Effector memory CD4-positive, alpha-beta T cell (primary cell): ENCODE results near the gene DIP2C.

Experiments used
- DNase-seq, 3 donors: peaks; one replicate each; pipeline ENCODE4 v3.0.0-alpha.2; 2020
- H3K27ac ChIP-seq: 2 replicates; pipeline ENCODE4 v1.7.0; 2013; ENCODE audit warnings: mild to moderate bottlenecking, low read length, moderate library complexity; ENCODE audit not compliant: insufficient read depth, poor library complexity, severe bottlenecking
- H3K27me3 ChIP-seq: replicated peaks from 2 replicates; pipeline ENCODE4 v1.7.0; 2013; ENCODE audit warnings: mild to moderate bottlenecking, low read length; ENCODE audit not compliant: insufficient read depth, control insufficient read depth, poor library complexity, severe bottlenecking
- H3K36me3 ChIP-seq: 2 replicates; pipeline ENCODE4 v1.7.0; 2013; ENCODE audit warnings: mild to moderate bottlenecking, low read length, moderate library complexity; ENCODE audit not compliant: control insufficient read depth, insufficient read depth
- H3K4me1 ChIP-seq: 2 replicates; pipeline ENCODE4 v1.7.0; 2013; ENCODE audit warnings: low read length, mild to moderate bottlenecking; ENCODE audit not compliant: control insufficient read depth, insufficient read depth, poor library complexity, severe bottlenecking
- H3K4me3 ChIP-seq: 2 replicates; pipeline ENCODE4 v1.7.0; 2013; ENCODE audit warnings: low read length, low read depth, mild to moderate bottlenecking; ENCODE audit not compliant: insufficient read depth, poor library complexity, severe bottlenecking
- H3K9me3 ChIP-seq: 2 replicates; pipeline ENCODE4 v1.7.0; 2013; ENCODE audit warnings: mild to moderate bottlenecking, low read length, moderate library complexity; ENCODE audit not compliant: control insufficient read depth

Gene DIP2C

DNA sequence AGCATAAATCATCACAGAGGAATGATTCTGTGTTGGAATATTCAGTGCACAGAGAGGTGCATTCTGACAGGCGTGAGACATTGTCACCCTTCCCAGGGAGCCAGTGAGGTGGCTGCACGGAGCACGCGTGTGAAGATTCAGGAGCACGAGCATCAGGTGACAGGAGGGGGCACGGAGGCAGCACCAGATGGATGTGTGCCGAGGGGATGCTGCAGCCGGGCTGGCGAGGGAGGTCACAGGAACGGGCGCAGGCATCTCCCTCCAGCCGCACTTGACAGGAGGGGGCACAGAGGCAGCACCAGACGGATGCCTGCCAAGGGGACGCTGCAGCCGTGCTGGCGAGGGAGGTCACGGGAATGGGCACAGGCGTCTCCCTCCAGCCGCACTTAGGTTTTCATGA, 66.5 kb downstream of the DIP2C start:
- Histone ChIP-seq H3K27me3 (no peaks in the 10 kb centered on the region), H3K36me3 (no peaks in the 10 kb centered on the region)

DNA sequence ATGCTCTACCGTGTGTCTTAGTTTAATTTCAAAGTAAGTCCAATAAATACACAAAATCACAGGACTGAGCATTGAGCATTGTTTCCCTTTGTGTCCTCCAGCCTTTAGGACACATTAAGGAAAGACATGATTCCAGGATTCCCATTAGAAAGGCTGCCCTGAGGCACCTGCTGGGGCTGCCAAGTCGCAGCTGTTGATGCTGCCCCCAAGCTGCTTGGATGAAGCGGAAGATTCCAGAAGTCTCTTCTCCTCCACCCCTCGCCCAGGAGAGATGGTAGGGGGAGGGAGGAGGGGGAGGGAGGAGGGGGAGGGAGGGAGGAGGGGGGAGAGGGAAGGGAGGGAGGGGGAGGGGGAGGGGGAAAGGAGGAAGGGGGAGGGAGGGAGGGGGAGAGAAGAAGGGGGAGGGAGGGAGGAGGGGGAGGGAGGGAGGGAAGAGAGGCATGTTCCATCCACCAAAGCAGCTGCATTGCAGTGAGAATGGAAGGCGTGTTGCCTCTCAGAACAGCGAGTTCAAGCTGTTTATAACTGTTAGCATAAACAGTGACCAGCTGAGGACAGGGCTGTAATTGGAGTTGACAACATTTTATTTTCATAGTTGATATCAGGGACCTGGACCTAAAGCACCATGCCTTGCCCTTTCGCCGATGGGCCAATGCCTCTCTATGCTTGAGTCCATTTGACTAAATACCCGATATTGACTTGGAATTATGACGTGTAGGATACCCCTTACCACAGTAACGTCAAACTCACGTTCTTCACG, 67.3 kb downstream of the DIP2C start:
- Histone ChIP-seq H3K9me3 (no peaks in the 10 kb centered on the region), H3K36me3 (no peaks in the 10 kb centered on the region), H3K4me3 (no peak overlapping the region), H3K27ac (no peak overlapping the region), H3K27me3 (no peaks in the 10 kb centered on the region), H3K4me1 (no peaks in the 10 kb centered on the region)
- DNase-seq = no peak

More for the DNA sequence above, 66.5 kb downstream of the DIP2C start:
- DNase-seq = no peak
- Histone ChIP-seq H3K9me3 (no peaks in the 10 kb centered on the region), H3K4me1 (no peaks in the 10 kb centered on the region), H3K27ac (no peak overlapping the region), H3K4me3 (no peak overlapping the region)

DNA sequence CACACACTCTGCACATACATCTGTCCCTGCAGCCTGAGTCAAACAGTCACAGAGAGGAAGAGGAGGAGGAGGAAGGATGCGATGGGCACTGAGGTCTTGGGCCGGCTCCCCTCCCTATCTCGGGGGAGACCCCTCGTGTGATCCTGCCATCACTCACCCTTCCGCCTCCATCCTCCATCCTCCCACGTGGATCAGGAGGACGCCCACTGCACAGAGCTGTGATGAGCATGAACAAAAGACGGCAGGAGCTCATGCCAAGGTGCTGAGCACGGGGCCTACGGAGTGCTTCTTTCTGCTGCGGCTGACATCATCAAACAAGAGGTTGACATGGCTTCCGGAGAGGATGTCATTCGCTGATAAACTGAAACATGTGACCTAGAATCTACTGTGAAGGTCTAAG, 68.0 kb downstream of the DIP2C start:
- no peaks in the 10 kb centered on the region for H3K36me3 ChIP-seq
- H3K27me3 ChIP-seq = no peaks in the 10 kb centered on the region
- H3K27ac ChIP-seq = no peak overlapping the region
- no peak overlapping the region for H3K4me3 ChIP-seq
- no peaks in the 10 kb centered on the region for H3K9me3 ChIP-seq
- DNase-seq = no peak
- H3K4me1 ChIP-seq = no peaks in the 10 kb centered on the region

DNA sequence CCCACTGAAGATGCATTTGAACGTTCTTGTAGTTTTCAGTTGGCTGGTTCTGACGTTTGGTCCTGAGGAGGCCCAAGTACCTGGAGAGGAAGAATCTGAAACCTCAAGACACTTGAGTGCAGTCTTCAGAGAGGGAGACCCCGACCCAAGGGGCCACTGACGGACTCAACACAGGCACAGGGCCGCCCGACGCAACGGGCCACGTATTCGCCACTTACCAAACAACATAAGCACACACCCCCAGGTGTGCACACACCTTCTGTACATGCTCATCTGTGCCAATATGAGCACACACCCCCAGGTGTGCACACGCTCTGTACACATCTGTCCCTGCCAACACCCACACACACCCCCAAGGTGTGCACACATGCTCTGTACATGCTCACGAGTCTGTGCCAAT, 68.5 kb downstream of the DIP2C start:
- Histone ChIP-seq H3K4me1 (no peaks in the 10 kb centered on the region), H3K4me3 (no peak overlapping the region), H3K36me3 (no peaks in the 10 kb centered on the region), H3K27me3 (no peaks in the 10 kb centered on the region), H3K27ac (no peak overlapping the region), H3K9me3 (no peaks in the 10 kb centered on the region)
- DNase-seq = no peak

DNA sequence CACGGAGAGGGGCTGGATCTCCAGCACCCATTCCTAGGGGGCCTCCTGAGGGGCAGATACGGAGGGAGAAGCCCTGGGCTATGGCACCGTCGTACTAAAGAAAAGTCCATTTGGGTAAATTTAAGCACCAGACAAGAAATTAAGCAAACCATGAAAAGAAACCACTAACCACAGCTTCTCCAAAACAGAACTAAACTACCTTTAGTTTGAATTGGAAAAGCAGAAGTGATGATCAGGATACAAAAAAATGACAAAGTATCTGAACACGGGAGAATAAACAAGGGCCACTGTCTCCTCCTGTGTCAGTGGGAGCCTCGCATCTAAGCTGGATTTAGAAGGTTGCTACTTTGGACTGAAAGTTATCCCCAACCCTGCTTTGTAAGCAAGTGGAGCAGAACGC, 69.1 kb downstream of the DIP2C start:
- DNase-seq = no peak
- H3K4me1 ChIP-seq = no peaks in the 10 kb centered on the region
- no peak overlapping the region for H3K27ac ChIP-seq
- H3K36me3 ChIP-seq = no peaks in the 10 kb centered on the region
- no peaks in the 10 kb centered on the region for H3K27me3 ChIP-seq
- H3K4me3 ChIP-seq = no peak overlapping the region
- no peaks in the 10 kb centered on the region for H3K9me3 ChIP-seq

DNA sequence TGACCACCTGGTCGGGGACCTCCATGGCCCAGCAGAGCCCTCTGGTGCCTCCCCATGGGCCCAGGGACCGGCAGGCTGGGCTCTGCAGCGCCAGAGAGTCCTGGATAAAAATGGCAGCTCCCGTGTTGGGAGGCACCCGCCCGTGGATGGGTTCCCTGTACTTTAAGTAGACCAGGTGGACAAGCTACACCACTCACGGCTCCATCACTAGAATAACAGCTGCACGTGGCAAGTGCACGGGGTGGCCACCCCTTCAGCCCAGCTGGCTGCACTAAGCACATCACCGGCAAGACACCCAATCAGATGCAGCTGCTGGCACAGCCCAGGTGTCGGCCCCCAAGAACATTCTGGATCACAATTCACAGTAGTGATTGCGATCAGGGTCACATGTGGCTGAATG, 69.8 kb downstream of the DIP2C start:
- Histone ChIP-seq H3K9me3 (no peaks in the 10 kb centered on the region), H3K27me3 (no peaks in the 10 kb centered on the region), H3K36me3 (no peaks in the 10 kb centered on the region), H3K27ac (no peak overlapping the region), H3K4me3 (no peak overlapping the region), H3K4me1 (no peaks in the 10 kb centered on the region)
- DNase-seq = no peak

DNA sequence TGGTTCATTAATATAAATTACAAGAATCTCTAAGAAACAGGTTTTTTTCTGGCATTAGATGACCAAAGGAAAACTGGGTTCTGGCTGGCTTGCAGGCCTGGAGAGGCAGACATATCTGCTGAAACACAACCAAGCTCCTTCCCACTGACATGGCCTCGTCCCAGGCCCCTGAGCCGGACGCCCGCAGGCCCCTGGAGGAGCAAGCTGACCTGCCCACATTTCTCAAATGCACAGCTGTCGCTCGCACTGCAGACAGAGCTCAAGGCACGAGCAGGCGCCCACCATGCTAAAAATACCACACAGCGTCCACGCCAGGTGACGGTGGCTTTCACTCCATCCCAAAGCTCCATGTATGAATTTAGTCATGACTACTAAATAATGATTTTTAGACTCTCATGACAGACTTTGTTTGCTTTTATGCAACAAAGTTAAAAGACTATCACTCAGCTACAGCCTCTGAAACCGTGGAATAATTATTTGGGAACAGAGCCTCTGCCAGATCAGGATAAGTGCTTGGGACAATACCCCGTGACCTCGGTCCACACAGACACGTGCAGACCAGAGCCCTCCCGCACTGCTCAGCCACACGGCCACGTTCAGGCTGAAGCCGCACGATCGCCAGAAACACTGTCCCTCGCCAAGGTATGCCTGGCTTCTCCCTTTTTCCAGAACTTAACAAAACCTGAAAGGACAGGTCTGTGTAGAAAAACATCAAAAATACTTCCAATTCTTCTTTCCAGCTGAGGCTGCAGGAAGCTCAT, 71.1 kb downstream of the DIP2C start:
- Histone ChIP-seq H3K9me3 (no peaks in the 10 kb centered on the region), H3K4me3 (no peak overlapping the region), H3K27me3 (no peaks in the 10 kb centered on the region), H3K4me1 (no peaks in the 10 kb centered on the region), H3K36me3 (no peaks in the 10 kb centered on the region), H3K27ac (no peak overlapping the region)
- DNase-seq = no peak

DNA sequence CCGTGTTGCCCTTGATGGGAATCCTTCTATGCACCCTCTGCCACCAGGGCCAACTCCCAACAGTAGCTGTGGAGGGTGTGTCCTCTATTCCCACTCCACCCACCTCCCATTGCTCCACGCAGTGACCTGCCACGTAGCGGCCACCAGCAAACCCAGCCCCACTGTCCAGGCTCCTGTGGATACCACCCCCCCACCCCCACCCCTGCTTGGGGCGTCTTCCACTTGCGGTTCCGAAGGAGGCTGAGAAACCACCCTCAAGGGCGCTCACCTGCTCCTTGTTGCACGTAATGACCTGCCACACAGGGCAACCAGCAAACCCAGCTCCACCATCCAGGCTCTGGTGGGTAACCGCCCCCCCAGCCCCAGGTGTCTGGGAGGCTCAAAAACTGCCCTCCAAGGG, 72.0 kb downstream of the DIP2C start:
- no peaks in the 10 kb centered on the region for H3K27me3 ChIP-seq
- DNase-seq = no peak
- no peaks in the 10 kb centered on the region for H3K36me3 ChIP-seq
- H3K27ac ChIP-seq = no peak overlapping the region
- no peaks in the 10 kb centered on the region for H3K4me1 ChIP-seq
- H3K9me3 ChIP-seq = no peaks in the 10 kb centered on the region
- H3K4me3 ChIP-seq = no peak overlapping the region

DNA sequence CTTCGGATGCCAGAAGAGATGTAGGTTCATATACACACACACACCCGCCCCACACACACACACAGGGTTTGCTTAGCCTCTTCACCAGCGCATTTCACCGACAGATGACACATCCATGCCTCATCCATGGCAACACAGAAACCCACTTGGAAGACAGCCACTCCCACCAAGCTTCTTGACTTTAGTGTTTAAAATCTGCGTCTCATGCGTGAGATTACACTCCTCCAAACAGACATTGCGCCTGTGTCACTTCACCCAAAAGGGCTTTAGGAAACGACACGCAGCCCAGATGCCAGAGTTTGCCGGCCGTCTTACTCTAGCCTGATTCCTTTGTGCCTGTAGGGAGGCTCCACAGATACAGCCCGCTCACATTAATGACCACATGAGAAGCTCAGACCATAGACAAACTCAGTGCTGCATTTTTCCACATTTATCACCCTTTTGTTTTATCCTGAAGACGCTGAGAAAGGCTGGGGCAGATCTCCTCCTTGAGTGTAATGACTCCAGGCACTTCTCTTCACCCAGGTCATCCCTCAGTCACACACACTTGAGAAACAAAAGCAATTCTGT, 73.8 kb downstream of the DIP2C start:
- no peak for DNase-seq
- Histone ChIP-seq H3K9me3 (no peaks in the 10 kb centered on the region), H3K27ac (no peak overlapping the region), H3K4me3 (no peak overlapping the region), H3K4me1 (no peaks in the 10 kb centered on the region), H3K27me3 (no peaks in the 10 kb centered on the region), H3K36me3 (no peaks in the 10 kb centered on the region)
